HG03565 (cell line): ENCODE data around the gene DRD3.
A peak's percentile ranks its signal among the peaks of the same experiment; 100 is the strongest.

ENCODE experiments used
- ATAC-seq: cut with Tn5 transposase; IDR thresholded peaks from one replicate; pipeline ENCODE4 v1.9.1; 2021; ENCODE audit warnings: mild to moderate bottlenecking, moderate library complexity; ENCODE audit not compliant: unreplicated experiment

The DRD3 gene

GRCh38 chr3:114186501-114186900 lies 7.6 kb upstream of the DRD3 start:
- ATAC-seq: no peak

DNA sequence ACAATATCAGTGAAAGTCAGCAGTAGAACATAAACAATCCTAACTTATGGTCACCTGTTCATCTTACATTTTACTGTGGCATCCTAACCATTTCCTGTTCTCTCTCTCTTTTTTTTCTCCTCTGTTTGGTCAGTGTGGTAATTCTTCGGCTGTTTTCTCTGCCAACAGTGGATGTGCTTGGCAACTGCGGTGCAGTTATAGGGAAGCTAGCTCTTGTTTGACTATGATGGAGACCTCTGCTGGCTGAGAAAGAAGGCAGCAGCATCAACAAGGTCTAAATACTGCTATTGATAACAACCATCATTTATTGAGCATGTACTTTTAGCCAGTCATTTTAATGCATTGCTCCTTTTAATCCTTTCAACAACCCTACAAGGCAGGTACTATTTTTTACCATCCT lies 723 bp upstream of the DRD3 start:
- ATAC-seq: no peak

DNA sequence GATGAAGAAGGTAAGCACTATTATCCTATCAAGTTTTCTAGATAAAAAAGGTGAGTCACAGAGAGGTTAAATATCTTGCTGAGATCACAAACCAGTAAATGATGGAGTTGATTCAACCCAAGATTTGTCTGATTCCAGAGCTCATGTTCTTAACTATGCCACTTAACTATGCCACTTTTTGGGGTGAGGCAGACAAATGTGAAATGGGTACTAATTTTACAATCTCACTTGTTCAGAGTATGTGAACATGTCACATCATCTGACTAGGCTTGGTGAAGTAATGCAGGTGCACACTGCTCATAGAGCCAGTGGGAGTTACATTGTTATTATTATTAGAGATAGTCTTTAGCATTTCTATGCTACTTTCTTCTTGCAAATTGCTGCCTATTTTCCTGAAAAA lies 2.0 kb downstream of the DRD3 start:
- ATAC-seq: no peak

GRCh38 chr3:114176487-114176886 lies 2.4 kb downstream of the DRD3 start:
- ATAC-seq: no peak

- ATAC-seq: no peak
Observed at GRCh38 chr3:114175204-114175987, 3.5 kb downstream of the DRD3 start.

- ATAC-seq: no peak
Observed at GRCh38 chr3:114171677-114172076, 7.2 kb downstream of the DRD3 start.

DNA sequence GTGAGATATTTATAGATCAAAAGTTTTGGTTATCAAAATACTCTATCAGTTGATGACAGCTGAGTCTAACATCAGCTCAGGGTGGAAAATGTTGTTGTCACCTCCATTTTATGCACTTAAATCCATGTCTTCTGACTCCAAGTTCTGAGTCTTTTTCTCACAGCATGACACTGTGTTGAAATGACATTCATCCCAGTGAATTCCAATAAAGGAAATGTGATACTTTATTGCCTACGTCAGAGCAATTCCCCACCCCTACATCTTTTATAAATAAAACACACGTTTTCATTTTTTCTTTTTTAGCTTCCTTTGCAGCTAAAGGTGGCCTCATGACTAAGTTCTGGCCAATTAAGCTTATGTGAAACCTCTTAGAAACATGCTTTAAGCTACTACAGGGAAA lies 10.7 kb downstream of the DRD3 start:
- no peak for ATAC-seq

GRCh38 chr3:114157321-114157720 lies 21.5 kb downstream of the DRD3 start:
- ATAC-seq: no peak

GRCh38 chr3:114155370-114155821 lies 23.5 kb downstream of the DRD3 start:
- ATAC-seq: no peak

GRCh38 chr3:114154321-114154821 lies 24.5 kb downstream of the DRD3 start:
- ATAC-seq: no peak

DNA sequence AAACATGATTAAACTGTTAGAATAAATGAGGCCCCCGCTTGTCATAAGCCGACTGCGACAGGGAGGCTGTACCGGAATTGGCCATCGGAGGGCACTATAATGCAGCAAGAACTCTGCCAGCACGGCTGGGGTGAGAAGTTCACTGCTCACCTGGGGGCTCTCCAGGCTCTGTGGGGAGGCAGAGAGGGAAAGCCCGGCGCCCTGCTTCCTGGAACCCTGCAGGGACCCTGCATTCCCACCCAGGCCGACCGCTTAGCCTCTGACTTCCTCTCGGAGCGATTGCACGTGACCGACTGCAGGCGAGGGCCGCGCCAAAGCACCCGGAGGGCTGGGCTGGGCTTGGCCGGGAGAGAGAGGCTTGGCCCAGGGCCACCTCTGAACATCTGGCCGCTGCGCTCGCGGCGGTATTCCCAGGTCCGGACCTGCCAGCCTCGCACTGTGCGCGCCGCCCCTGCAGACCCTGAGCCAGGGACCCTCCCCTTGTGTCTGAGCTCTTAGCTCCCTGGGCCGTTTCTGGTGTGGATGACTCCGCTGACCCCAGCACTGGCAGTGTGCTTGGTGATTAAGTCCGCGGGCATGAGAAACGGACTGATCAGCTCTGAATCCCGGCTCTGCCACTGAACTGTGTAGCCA lies 26.2 kb downstream of the DRD3 start:
- peak; percentile 88 for ATAC-seq

DNA sequence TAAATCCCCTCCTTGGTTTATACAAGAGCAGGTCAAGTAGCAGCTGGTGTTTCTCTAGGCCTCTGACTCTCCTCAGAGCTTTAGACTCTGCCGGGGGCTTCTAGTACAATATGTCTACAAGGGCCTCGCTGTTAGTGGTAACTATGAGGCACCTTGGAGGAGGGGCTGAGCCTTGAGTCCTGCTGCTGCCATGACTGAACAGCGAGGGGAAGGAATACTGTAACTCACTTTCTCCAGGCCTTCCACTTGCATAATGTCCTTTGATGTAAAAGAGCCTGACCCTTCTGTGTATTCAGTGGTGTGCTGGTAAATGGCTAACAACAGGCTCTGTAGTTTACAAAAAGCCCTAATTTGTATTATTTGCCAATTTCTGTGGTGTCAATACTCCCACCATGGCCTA lies 27.8 kb downstream of the DRD3 start:
- ATAC-seq: no peak

GRCh38 chr3:114147251-114147650 lies 31.6 kb downstream of the DRD3 start:
- no peak for ATAC-seq

DNA sequence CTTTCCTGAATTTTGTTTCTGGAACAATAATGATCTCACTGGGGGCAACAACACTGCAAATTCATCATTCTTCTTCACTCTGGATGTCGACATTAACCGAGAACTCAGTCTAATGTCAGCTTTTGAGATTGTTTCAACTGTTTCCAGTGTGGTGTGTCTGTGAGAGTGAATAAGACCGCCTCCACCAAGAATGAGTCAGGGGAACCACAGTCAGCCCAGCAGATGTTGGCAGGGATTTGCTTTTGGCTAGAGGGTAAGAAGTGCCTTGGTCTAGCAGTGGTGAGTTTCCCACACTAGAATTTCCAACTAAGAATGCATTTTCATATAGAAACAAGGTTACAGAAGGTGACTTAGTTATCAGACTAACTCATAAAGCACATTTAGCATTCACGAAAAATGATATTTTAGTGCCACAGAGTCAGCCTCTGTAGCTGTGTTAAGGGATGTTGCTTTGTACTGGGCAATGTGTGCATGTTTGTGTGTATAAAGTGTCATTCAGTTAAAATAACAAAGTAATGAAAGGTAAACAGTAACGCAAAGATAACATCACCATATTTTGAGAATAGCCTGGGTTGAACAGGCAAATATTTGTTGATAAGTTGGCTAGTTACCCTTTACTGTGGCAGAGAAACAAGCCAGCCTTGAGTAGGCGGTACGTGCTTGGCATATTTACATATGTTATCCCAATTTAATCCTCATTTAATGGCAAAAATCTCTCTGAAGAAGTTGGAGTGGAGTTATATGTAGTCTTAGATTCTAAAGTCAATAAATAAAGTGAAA lies 33.8 kb downstream of the DRD3 start:
- ATAC-seq: no peak

DNA sequence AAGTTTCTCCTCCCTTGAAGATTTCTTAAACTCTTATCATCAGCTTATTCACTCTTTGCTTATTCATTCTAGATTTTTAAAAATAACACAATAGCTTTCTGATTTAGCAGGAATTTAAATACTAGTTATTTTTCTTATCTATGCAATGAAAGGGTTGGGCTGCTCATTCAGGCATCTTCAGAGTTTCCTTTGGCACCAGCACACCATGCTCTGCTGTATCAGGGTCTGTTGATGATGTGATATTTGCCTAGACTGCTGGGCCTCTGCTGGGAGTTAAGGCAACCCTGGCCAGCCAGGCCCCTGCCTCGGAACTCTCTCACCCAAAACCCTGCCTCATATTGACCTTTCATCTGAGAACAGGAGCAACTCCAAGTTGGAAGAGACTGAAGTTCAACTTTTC lies 35.0 kb downstream of the DRD3 start:
- ATAC-seq: no peak

- no peak for ATAC-seq
Observed at GRCh38 chr3:114139836-114140235, 39.0 kb downstream of the DRD3 start.

DNA sequence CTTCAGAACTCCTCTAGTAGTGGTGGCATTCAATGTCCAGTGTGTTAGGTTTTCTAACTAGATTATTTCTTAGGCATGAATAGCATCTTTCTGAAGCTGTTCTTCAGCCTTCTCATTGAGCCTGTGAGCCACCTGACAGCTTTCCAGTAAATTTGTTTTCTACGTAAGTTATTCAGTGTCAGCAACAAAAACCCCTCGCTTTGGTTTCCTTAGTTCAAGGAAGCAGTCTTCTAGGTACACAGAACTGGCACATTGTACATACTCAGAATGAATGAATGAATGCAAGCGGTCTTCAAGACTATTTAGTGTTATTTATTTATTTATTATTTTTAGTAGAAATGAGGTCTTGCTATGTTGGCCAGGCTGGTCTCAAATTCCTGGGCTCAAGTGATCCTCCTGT lies 44.9 kb downstream of the DRD3 start:
- no peak for ATAC-seq

- ATAC-seq: no peak
Observed at GRCh38 chr3:114132500-114132899, 46.4 kb downstream of the DRD3 start.

DNA sequence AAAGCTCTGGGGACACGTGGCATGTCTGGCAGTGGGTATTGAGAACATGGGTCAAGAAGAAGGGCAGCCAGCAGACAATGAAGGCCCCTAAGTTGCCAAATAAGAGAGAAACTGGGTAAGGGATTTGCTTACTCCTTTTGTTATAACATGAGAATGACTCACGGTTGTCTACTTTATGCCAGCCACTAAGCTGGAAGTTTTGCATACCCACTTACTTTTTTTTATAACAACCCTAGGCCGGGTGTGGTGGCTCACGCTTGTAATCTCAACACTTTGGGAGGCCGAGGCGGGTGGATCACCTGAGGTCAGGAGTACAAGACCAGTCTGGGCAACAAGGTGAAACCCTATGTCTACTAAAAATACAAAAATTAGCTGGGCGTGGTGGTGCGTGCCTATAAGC lies 50.0 kb downstream of the DRD3 start:
- no peak for ATAC-seq

DNA sequence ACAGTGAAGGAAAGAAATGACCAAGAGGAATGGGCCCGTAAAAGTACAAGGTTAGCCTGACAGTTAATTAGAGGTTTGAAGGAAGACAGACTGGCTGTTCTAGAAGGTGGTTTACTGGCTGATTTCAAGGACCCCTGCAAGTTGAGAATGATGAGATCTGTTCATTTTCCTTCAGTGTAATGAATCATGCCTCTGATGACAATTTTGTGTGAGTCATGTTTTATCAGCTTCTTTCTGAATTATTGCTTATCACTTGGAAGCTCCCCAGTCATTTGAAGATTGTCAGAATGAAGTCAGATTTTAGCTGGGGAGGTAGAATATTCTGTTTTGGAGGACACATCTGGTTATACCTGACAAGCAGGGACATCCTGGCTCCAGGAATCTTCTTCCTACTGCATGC lies 50.6 kb downstream of the DRD3 start:
- no peak for ATAC-seq

GRCh38 chr3:114127517-114127916 lies 51.3 kb downstream of the DRD3 start:
- no peak for ATAC-seq

GRCh38 chr3:114126461-114126860 lies 52.4 kb downstream of the DRD3 start:
- ATAC-seq: no peak
